ENCODE data around the gene HK3.

The HK3 gene

GRCh38 chr5:176899296-176899891 lies at the start of gene HK3:
Gene HK3, minus strand, starts transcription at chr5:176899346. Its CDS starts 3,187 bp downstream, at chr5:176896159.
- no peak for DNase-seq (ENCODE audit: low read depth in 2 of 2)

GRCh38 chr5:176948458-176948857 lies 49.3 kb upstream of the HK3 start:
- no peak for DNase-seq (ENCODE audit: low read depth in 2 of 2)

GRCh38 chr5:176947847-176948246 lies 48.7 kb upstream of the HK3 start:
- DNase-seq (ENCODE audit: low read depth in 2 of 2): no peak

GRCh38 chr5:176944268-176944667 lies 45.1 kb upstream of the HK3 start:
- no peak for DNase-seq (ENCODE audit: low read depth in 2 of 2)

GRCh38 chr5:176943816-176944215 lies 44.7 kb upstream of the HK3 start:
- DNase-seq (ENCODE audit: low read depth in 2 of 2): no peak

- no peak for DNase-seq (ENCODE audit: low read depth in 2 of 2)
Measured at GRCh38 chr5:176941951-176942350, 42.8 kb upstream of the HK3 start.

GRCh38 chr5:176938472-176938871 lies 39.3 kb upstream of the HK3 start:
- DNase-seq (ENCODE audit: low read depth in 2 of 2): no peak

GRCh38 chr5:176935017-176935416 lies 35.9 kb upstream of the HK3 start:
- no peak for DNase-seq (ENCODE audit: low read depth in 2 of 2)

- DNase-seq (ENCODE audit: low read depth in 2 of 2): no peak
Measured at GRCh38 chr5:176934309-176934930, 35.3 kb upstream of the HK3 start.

- DNase-seq (ENCODE audit: low read depth in 2 of 2): no peak
Measured at GRCh38 chr5:176929654-176930053, 30.5 kb upstream of the HK3 start.

GRCh38 chr5:176927562-176927961 lies 28.4 kb upstream of the HK3 start:
- no peak for DNase-seq (ENCODE audit: low read depth in 2 of 2)

- no peak for DNase-seq (ENCODE audit: low read depth in 2 of 2)
Measured at GRCh38 chr5:176922817-176923216, 23.7 kb upstream of the HK3 start.

GRCh38 chr5:176921714-176922113 lies 22.6 kb upstream of the HK3 start:
- DNase-seq (ENCODE audit: low read depth in 2 of 2): no peak

GRCh38 chr5:176918613-176919012 lies 19.5 kb upstream of the HK3 start:
- no peak for DNase-seq (ENCODE audit: low read depth in 2 of 2)

- DNase-seq (ENCODE audit: low read depth in 2 of 2): no peak
Measured at GRCh38 chr5:176916337-176916736, 17.2 kb upstream of the HK3 start.

- DNase-seq (ENCODE audit: low read depth in 2 of 2): no peak
Measured at GRCh38 chr5:176915906-176916305, 16.8 kb upstream of the HK3 start.

GRCh38 chr5:176912115-176912514 lies 13.0 kb upstream of the HK3 start:
- DNase-seq (ENCODE audit: low read depth in 2 of 2): no peak

- no peak for DNase-seq (ENCODE audit: low read depth in 2 of 2)
Measured at GRCh38 chr5:176908675-176909368, 9.7 kb upstream of the HK3 start.

GRCh38 chr5:176906796-176907195 lies 7.7 kb upstream of the HK3 start:
- no peak for DNase-seq (ENCODE audit: low read depth in 2 of 2)

GRCh38 chr5:176906126-176906525 lies 7.0 kb upstream of the HK3 start:
- no peak for DNase-seq (ENCODE audit: low read depth in 2 of 2)

- DNase-seq (ENCODE audit: low read depth in 2 of 2): no peak
Measured at GRCh38 chr5:176904276-176904675, 5.1 kb upstream of the HK3 start.

- DNase-seq (ENCODE audit: low read depth in 2 of 2): no peak
Measured at GRCh38 chr5:176902911-176903664, 3.9 kb upstream of the HK3 start.

All from stimulated activated CD8-positive, alpha-beta memory T cell treated with anti-CD3 and anti-CD28 coated beads, Interleukin-7, amount 100 ng/mL, for 1 hour (primary cell).